OCI-LY7 (cell line): ENCODE measurements around the gene NTM. TPM values are rescaled to one million over a fixed set of nuclear protein-coding genes. Genes with fewer than 3 reads are reported as not detected.

Source experiments
- BruUV-seq: library from RNA; stranded (reverse); fragments of 400-500 nt; replicated peaks from 2 replicates; lab custom pipeline; 2021; lab: Mats Ljungman, UMichigan
- CTCF ChIA-PET: fragments of 300-600 bp; sonication (Branson Sonifier 250); formaldehyde crosslinking; loops from one replicate; lab custom pipeline; 2022; ENCODE audit warnings: antibody characterized with exemption; ENCODE audit not compliant: unreplicated experiment; lab: Charles Lee
- POLR2A ChIA-PET: fragments of 300-600 bp; sonication (Branson Sonifier 250); formaldehyde crosslinking; loops from one replicate; lab custom pipeline; 2022; ENCODE audit warnings: antibody characterized with exemption; lab: Charles Lee
- DNase-seq: peaks from one replicate; pipeline ENCODE4 v3.0.0-alpha.2; 2015; ENCODE audit warnings: low spot score
- H2AFZ ChIP-seq: fragments of 200-600 bp; sonication (generic), shearing (Covaris generic); 2 replicates; pipeline ENCODE4 v1.6.1; 2014; ENCODE audit warnings: mild to moderate bottlenecking, antibody characterized with exemption, low read length, moderate library complexity
- H3K27ac ChIP-seq: fragments of 200-600 bp; sonication (generic); 2 replicates; pipeline ENCODE4 v1.5.1; 2014; ENCODE audit warnings: mixed run types, low read depth, mild to moderate bottlenecking, moderate library complexity, low read length, inconsistent platforms; ENCODE audit not compliant: poor library complexity, severe bottlenecking
- H3K36me3 ChIP-seq: fragments of 200-600 bp; sonication (generic); 2 replicates; pipeline ENCODE4 v1.6.1; 2014; ENCODE audit warnings: mild to moderate bottlenecking, antibody characterized with exemption, low read length, moderate library complexity, mixed read lengths; ENCODE audit not compliant: insufficient read depth
- H3K4me1 ChIP-seq: fragments of 200-600 bp; sonication (generic); 2 replicates; pipeline ENCODE4 v1.5.1; 2014; ENCODE audit warnings: mild to moderate bottlenecking, low read length; ENCODE audit not compliant: insufficient read depth, poor library complexity, severe bottlenecking
- H3K4me2 ChIP-seq: fragments of 200-600 bp; sonication (generic); 2 replicates; pipeline ENCODE4 v1.6.1; 2014; ENCODE audit warnings: mild to moderate bottlenecking, low read length
- H3K4me3 ChIP-seq: fragments of 200-600 bp; sonication (generic); 2 replicates; pipeline ENCODE4 v1.5.1; 2014; ENCODE audit warnings: mild to moderate bottlenecking, low read depth, low read length; ENCODE audit not compliant: poor library complexity, severe bottlenecking
- H3K79me2 ChIP-seq: fragments of 200-600 bp; sonication (generic); 2 replicates; pipeline ENCODE4 v1.6.1; 2016; ENCODE audit warnings: low read depth, mild to moderate bottlenecking, low read length, moderate library complexity, mixed read lengths; ENCODE audit not compliant: insufficient read depth
- H3K9me2 ChIP-seq: fragments of 200-600 bp; sonication (generic); 2 replicates; pipeline ENCODE4 v1.6.1; 2016; ENCODE audit warnings: mild to moderate bottlenecking, low read length, mixed read lengths; ENCODE audit not compliant: insufficient read depth
- H3K9me3 ChIP-seq: fragments of 200-600 bp; sonication (generic); 2 replicates; pipeline ENCODE4 v1.6.1; 2014; ENCODE audit warnings: mild to moderate bottlenecking, mixed run types, low read length, mixed read lengths
- H4K20me1 ChIP-seq: fragments of 200-600 bp; sonication (generic); 2 replicates; pipeline ENCODE4 v1.6.1; 2014; ENCODE audit warnings: mild to moderate bottlenecking, antibody characterized with exemption, low read length, moderate library complexity, mixed read lengths; ENCODE audit not compliant: insufficient read depth
- EZH2phosphoT487 ChIP-seq: fragments of 200-600 bp; sonication (generic); IDR thresholded peaks from 2 replicates; pipeline ENCODE4 v1.6.1; 2018; ENCODE audit warnings: low read depth, borderline replicate concordance, mild to moderate bottlenecking, mixed run types, antibody characterized with exemption, low read length, moderate library complexity, mixed read lengths
- intact Hi-C: fragments of 100-400 bp; cut with micrococcal nuclease; formaldehyde crosslinking; loops from one replicate; pipeline ENCODE4 v1.10.0; 2022; ENCODE audit not compliant: unreplicated experiment
- total RNA-seq, 2 experiments: library from RNA; depleted of rRNA in 1 of 2; stranded (reverse); fragments of >200 nt in 1 of 2; shearing (Covaris generic) in 1 of 2; gene quantifications; 2 replicates each; pipeline ENCODE4 v1.2.3, GENCODE V29; 2014 to 2022
- TF ChIP-seq, protein P1 (sequence below): fragments of 200-600 bp; sonication (generic); conservative IDR thresholded peaks from 2 replicates; pipeline ENCODE4 v1.5.1; 2014; ENCODE audit warnings: mild to moderate bottlenecking, antibody characterized with exemption, low read length, moderate library complexity, mixed read lengths

Gene NTM
- total RNA-seq, 2 experiments from 2014 or later = not detected

- Histone ChIP-seq H2AFZ (no peak overlapping the region), H4K20me1 (no peaks in the 10 kb centered on the region), H3K9me3 (no peaks in the 10 kb centered on the region), H3K4me1 (no peaks in the 10 kb centered on the region), H3K4me3 (no peak overlapping the region), H3K36me3 (no peaks in the 10 kb centered on the region), H3K4me2 (no peak overlapping the region), H3K9me2 (no peaks in the 10 kb centered on the region), H3K79me2 (no peaks in the 10 kb centered on the region), H3K27ac (no peak overlapping the region)
- intact Hi-C loops = no loop called here
- ChIA-PET CTCF (no interaction called here), POLR2A (no interaction called here)
- TF ChIP-seq, protein P1, sequence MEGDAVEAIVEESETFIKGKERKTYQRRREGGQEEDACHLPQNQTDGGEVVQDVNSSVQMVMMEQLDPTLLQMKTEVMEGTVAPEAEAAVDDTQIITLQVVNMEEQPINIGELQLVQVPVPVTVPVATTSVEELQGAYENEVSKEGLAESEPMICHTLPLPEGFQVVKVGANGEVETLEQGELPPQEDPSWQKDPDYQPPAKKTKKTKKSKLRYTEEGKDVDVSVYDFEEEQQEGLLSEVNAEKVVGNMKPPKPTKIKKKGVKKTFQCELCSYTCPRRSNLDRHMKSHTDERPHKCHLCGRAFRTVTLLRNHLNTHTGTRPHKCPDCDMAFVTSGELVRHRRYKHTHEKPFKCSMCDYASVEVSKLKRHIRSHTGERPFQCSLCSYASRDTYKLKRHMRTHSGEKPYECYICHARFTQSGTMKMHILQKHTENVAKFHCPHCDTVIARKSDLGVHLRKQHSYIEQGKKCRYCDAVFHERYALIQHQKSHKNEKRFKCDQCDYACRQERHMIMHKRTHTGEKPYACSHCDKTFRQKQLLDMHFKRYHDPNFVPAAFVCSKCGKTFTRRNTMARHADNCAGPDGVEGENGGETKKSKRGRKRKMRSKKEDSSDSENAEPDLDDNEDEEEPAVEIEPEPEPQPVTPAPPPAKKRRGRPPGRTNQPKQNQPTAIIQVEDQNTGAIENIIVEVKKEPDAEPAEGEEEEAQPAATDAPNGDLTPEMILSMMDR = no peak
- TF ChIP-seq EZH2phosphoT487 = no peak
- no peak for DNase-seq
- no TSS peak for BruUV-seq
These were observed 615.5 kb downstream of the NTM start for GRCh38 chr11:131985846-131986301.

DNA sequence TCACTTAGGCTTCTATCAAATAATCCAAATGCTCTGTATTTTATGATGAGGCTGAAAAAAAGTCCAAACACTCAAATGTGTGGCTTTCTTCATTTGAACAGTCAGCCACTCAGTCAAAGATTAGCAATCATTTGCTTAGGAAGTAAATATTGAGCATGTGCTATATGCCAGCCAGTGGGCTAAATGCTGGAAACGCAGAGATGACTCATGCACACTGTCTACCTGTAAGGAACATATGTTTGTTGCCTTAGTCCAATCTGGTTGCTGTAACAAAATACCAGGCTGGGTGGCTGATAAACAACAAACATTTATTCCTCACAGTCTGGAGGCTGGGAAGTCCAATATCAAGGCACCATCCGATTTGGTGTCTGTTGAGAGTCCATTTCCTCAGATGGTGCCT is 617.3 kb downstream of the NTM start:
- ChIA-PET CTCF (no interaction called here), POLR2A (no interaction called here)
- no peak overlapping the region for H2AFZ ChIP-seq
- DNase-seq = no peak
- no peaks in the 10 kb centered on the region for H3K9me2 ChIP-seq
- no peaks in the 10 kb centered on the region for H3K9me3 ChIP-seq
- TF ChIP-seq, protein P1 = no peak
- H4K20me1 ChIP-seq = no peaks in the 10 kb centered on the region
- no peaks in the 10 kb centered on the region for H3K36me3 ChIP-seq
- H3K79me2 ChIP-seq = no peaks in the 10 kb centered on the region
- BruUV-seq = no TSS peak
- no peak overlapping the region for H3K4me3 ChIP-seq
- no peak overlapping the region for H3K4me2 ChIP-seq
- no peaks in the 10 kb centered on the region for H3K4me1 ChIP-seq
- no peak overlapping the region for H3K27ac ChIP-seq
- intact Hi-C loops = no loop called here

GRCh38 chr11:131991606-131992005 is 621.2 kb downstream of the NTM start:
- Histone ChIP-seq H2AFZ (no peak overlapping the region), H3K4me2 (no peak overlapping the region), H3K4me3 (no peak overlapping the region), H3K36me3 (no peaks in the 10 kb centered on the region), H3K27ac (no peak overlapping the region), H3K4me1 (no peaks in the 10 kb centered on the region), H3K9me2 (no peaks in the 10 kb centered on the region), H4K20me1 (no peaks in the 10 kb centered on the region), H3K9me3 (no peaks in the 10 kb centered on the region), H3K79me2 (no peaks in the 10 kb centered on the region)
- BruUV-seq = no TSS peak
- CTCF ChIA-PET = no interaction called here
- POLR2A ChIA-PET = no interaction called here
- no peak for DNase-seq
- intact Hi-C loops = no loop called here
- no peak for TF ChIP-seq EZH2phosphoT487
- TF ChIP-seq, protein P1 = no peak
